Stimulated activated CD4-positive, alpha-beta T cell treated with anti-CD3 and anti-CD28 coated beads, Interleukin-15, amount 100 ng/mL, for 1 hour (primary cell): ENCODE results near the gene WNT2B.

Experiments
- DNase-seq, 2 donors: peaks; one replicate each; pipeline ENCODE4 v3.0.0-alpha.2; 2020; ENCODE audit warnings: low read depth in 1 of 2, low spot score in 1 of 2

Gene WNT2B

DNA sequence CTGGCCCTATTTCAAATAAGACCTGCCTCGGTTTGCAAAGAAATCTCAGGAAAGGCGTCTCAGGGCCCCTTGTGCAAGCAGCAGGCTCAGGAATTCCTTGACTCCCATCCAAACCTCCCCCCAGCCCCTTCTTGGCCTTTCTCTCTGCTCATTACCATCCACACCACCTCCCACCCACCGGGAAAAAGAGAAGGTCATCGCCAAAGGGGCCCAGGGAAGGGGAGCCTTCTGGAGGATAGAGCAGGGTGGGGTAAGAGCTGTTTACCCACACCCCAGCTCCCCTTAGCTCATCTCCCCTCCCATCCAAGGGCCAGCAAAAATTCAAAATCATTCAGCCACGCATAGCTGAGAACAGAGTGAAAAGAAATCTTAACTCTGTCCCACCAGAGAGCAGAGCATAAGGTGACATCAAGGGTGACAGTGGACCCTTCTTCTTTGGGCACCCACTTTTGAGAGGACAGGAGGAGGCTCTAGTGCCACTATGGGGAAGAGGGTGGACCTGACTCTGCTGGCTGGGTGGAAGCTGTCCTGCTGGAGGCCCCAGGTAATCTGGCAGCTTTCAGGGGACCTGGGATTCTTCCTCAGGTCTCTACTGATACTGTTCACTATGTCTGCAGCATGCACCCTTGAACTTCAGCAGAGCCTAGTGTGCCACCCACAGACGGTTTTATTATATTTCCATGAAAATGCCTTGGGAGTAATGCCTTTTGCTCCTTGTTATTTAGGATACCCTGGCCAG, 3.9 kb upstream of the WNT2B start:
- no peak for DNase-seq

DNA sequence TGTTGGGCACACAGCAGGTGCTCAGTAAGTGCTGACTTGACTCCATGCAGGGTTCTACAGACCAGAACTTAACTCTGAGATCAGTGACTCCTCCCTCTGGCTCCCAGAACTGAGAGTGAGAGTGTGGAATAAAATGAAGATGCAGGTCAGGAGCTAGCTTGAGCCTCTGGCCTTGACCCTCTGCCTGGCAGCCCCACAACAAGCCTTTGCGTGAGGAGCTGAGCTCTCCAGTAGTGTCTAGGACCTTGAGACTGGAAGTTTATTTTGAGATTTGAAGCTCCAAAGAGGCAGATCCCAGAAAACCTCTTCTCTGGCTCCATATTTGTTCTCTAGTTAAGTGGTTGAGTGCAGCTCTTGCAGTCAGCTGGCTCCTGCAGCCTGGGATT, 3.4 kb upstream of the WNT2B start:
- no peak for DNase-seq

DNA sequence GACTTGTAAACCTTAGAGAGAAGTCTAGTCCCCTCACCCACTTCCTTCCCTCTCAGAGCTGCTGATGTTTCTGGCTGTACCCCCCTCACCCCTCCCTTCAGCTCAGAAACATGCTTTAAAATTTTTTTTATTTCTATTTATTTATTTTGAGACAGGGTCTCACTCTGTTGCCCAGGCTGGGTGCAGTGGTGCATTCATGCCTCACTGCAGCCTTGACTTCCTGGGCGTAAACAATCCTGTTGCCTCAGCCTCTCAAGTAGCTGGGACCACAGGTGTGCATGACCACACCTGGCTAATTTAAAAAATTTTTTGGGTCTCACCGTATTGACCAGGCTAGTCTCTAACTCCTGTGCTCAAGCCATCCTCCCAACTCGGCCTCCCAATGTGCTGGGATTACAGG, 2.9 kb upstream of the WNT2B start:
- no peak for DNase-seq

DNA sequence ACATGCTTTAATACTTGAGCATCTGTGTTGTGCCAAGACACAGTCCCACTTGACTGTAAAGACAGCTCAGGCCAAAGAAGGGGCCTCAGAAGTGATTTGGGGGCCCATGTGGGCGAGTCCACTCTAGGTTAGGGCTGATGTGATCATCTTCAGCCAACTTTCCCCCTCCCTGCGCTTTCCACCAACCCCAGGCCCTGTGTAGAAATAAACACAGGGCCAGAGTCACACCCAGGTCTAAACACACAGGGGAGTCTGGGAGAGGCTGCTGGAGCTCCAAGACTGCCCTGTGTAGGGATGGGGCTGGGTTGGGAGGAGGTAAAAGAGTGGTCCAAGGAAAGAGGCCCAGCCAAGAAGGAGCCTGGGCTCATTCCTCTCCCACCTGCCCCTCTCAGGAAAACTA, 2.5 kb upstream of the WNT2B start:
- no peak for DNase-seq

DNA sequence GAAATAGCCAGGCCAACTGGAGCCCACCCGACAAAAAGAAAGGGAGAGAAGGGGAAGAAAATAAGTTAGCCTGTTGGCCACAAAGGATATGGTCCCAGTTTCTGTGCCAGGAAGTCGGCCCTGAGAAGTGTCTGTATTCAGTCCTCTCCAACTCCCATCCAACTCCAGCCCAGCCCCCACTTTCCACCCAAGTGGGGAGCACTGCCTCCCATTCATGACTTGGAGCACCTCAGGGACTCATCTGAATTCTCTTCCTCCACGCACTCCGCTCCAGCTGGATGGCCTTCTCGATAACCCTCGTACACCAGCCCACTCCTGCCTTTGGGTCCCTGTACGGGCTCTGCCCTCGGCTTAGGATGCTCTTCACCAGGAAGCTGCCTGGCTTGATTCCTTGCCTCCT, 2.0 kb upstream of the WNT2B start:
- no peak for DNase-seq

DNA sequence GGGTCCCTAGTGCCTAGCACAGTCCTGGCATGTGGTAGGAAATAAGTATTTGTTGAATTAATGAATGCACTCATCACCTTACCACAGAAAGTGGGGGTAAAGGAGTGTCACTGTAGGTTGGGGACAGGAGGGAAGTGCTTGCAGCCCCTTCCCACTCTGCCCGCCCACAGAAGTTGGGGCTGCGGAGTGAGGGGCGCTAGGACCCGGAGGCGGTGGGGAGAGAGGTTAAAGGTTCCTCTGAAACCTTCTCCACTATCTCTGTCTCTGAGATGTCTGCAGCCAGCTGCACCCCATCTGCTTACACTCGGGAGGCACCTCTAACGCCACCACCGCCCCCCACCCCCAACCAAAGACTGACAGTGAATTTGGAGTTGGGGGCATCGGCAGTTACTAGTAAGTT, 1.4 kb upstream of the WNT2B start:
- no peak for DNase-seq

DNA sequence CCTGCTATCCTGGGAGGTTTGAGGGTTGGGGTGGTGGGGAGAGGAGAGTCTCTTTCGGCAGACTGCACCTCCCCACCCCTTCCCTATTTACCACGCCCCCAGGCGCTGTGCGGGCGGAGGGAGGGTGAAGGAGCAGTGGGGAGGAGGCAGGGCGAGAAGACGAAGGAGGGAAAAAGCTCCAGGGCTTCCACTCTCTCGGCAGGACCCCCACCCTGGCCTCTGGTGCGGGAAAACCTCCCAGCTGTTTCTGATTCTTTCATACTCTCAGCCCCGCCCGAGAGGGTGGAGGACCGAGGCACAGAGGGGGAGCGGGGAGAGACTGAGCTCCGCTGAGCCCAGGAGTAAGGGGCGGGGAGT, 866 bp upstream of the WNT2B start:
- DNase-seq: no peak

DNA sequence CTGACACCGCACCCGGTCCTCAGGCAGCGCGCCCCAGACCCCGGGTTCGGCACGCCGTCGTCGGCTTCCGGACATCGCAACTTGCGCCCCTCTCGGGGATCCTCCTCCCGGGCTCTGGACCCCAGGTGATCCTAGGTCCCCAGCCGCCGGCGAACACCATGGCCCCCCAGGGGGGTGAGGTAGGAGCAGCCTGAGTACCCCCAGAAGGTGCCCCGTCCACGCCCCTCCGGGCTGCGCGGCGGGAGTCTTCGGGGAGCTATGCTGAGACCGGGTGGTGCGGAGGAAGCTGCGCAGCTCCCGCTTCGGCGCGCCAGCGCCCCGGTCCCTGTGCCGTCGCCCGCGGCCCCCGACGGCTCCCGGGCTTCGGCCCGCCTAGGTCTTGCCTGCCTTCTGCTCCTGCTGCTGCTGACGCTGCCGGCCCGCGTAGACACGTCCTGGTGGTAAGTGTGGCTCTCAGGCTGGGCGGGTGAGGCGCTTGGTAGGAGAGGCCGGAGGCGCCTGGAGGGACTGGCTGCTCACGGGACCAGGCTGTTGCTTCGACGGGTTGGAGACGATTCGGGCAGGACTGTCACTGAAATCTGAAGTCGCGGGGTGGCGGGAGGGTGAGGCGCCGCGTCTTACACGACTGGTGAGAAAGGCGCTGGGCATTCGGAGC, 367 bp downstream of the WNT2B start:
- DNase-seq: no peak

DNA sequence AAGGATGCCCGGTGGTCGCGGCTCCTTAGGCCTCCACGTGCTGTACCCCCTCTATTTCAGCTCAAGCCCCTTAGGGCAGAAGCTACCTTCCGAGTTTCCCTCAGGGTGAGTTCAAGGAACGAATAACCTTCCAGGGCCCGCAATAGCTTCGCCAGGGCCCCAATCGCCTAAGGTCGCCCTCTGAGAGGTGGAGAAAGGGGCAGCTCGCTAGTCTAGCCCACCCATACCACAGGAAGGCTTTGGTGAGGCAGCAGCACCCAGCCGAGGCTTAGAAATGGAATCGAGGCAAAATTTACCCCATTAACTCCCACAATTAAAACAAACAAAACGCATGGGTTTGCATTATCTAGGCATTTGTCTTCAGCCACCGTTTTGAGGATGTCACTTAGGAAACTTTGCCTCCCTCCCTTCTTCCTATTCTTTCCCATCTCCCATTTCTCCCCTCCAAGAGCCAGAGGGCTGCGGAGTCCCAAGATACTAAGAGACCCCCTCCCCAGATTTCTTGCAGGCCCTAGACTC, 954 bp downstream of the WNT2B start:
- no peak for DNase-seq

DNA sequence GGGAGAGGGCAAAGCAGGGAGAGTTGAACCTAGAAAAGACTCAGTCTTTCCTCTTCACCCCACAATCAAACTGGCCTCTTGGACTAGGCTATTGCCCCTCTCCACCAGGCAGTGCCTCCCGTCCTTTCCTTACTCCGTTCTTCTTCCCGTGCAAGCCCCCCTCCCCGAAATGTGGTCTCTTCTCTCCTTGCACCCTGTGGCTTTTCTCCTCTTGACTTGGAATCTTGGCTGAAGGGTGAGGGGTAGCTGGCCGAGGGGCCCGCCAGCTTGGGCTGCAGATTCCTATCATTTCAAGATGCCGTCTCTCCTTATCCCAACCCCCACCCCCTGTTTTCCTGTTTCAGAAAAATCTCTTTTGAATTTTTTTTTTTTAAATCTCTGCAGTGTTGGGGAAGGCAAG, 1.6 kb downstream of the WNT2B start:
- no peak for DNase-seq

DNA sequence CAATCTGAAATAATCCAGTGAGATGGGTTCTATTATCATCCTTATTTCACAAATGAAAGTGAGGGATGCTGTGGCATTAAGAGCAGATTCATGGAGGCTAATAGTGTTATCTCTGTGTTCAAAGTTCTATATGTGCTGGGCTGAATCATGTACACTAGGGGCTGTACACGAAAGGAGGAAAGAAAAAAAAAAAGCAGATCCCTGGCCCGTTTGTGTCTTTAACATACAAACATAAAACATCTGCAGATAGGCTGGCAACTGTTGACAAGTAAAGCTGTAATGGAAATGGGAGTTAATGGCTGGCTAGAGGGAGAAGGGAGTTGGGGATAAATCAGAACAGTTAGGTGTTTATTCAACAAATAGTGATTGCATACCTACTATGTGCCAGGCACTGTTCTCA, 3.1 kb downstream of the WNT2B start:
- no peak for DNase-seq

DNA sequence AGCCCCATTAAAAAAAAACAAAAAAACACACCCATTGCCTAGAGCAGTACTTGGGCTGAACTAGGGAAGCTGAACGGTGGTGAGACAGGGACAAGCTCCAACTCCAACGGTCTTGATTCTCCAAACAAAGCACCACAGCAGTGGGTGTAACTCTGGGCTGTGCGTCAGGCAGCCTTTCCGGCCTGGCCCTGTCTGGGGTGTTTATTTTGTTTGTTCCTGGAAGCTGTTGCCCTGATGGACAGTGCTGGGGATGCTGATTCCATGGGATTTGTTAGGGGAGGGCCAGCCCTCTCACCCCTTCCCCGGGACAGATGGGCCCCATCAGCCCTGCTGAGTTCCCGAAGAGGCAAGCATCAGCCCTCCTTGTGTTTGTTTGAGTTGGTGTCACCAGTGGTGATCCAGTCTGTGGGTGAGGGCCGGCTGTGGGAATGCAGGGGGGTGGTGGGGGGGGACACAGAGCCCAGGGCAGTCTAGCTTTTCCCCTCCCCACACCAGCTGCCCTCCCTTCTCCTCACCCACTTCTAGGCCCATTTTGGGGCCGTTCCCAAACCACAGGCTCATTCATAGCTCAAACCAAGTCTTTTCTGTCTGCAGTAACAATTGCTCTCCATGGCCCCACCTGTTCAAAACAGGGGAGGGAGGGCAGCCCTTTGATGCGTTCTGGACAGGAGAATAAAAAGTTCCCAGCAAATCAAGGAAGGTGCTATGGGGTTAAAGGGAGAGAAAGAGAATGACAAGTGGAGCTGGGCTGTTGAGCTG, 4.5 kb downstream of the WNT2B start:
- no peak for DNase-seq

DNA sequence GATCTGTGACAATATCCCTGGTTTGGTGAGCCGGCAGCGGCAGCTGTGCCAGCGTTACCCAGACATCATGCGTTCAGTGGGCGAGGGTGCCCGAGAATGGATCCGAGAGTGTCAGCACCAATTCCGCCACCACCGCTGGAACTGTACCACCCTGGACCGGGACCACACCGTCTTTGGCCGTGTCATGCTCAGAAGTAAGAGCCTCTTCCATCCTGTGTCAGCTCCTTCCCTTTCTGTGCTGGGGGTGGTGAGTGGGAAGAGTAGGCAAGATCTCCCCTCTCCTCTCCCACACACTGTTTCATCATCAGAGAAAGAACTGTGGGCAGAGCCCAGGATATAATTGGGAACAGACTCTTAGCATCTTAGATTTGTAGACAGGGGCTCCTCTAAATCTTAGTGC, 6.1 kb downstream of the WNT2B start:
- no peak for DNase-seq

DNA sequence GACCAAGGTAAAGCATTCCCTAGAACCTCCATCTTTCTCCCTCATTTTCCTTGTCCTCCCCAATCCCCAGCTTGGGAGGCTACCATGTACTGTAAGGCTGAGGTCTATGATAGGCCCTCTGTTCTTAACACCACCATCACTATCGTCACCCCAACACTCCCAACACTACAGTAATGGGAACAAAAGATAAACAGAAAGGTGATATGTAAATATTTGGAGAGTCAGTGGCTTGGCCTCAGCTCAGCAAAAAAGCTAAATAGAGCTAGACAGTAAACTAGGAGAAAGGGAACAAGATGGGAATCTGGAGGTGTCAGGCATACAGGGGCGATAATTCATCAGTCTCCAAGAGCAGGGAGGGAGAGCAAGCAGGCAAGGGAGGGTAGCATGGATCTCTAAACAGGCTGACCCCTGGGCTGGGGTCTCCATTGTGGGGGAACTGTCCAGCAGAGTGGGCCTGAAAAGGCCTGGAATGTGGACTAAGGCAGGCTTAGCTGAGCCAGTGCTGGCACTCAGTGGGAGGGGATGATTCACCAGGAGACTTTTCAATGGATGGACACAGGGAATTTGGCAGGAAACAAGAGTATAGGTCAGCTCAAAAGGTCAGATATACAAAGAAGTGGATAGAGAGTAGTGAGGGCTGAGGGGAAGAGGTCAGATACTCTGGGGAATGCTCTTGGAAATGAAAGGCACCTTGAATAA, 6.7 kb downstream of the WNT2B start:
- no peak for DNase-seq

DNA sequence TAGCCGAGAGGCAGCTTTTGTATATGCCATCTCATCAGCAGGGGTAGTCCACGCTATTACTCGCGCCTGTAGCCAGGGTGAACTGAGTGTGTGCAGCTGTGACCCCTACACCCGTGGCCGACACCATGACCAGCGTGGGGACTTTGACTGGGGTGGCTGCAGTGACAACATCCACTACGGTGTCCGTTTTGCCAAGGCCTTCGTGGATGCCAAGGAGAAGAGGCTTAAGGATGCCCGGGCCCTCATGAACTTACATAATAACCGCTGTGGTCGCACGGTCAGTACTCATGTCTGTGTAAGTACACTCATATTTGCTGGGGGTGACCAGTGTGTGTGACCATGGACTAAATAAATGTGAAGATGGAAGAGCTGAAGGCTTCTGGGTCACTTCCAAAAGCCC, 7.4 kb downstream of the WNT2B start:
- DNase-seq: no peak

DNA sequence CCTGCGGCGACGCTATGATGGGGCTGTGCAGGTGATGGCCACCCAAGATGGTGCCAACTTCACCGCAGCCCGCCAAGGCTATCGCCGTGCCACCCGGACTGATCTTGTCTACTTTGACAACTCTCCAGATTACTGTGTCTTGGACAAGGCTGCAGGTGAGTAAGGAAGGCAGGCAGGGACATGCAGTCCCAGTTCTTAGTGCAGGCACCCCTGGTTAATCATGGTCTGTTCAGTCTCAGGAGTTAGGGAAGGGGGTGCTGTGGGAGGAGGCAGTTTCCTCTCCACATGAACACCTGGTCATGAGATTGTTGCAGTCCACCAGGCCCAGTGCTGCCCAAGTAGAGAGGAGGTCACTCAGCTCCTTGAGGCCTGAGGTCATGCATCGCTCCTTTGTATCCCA, 8.5 kb downstream of the WNT2B start:
- no peak for DNase-seq

DNA sequence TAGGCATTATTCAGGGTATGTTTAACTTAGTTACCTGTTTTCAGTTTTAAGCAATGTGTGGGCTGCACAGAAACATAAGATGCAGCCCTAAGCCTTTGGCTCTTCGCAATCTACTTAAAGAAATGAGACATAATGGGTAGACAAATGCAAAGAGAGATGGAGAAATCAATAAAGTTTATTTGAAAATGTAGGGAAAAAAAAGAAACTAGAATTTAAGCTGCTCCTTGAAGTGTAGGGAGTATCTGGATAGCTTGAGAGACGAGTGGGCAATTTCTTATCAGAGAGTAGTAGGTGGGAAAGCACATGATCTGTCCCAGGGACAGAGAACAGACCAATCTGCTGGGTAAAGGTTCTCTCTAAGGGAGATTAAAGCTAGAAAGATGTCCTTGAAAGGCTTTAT, 8.9 kb downstream of the WNT2B start:
- DNase-seq: no peak

DNA sequence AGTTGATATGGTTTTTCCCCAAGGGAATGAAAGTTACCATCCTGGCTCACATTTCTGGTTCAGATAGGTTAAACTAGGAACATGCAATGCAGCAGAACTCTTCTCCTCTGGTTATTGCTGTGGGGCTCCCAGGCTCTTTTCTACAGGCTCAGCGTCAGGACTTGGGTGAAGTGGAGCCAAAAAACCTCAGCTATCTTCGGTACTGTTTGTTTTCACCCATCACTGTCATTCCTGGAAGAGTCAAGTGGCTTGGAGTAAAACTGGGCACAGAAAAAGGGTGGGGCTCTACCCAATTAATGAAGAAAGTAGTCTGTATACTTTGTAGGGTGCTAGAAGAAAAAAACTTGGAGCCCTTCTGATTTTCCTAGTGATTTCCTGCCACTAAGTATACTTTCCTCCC, 9.4 kb downstream of the WNT2B start:
- DNase-seq: no peak

DNA sequence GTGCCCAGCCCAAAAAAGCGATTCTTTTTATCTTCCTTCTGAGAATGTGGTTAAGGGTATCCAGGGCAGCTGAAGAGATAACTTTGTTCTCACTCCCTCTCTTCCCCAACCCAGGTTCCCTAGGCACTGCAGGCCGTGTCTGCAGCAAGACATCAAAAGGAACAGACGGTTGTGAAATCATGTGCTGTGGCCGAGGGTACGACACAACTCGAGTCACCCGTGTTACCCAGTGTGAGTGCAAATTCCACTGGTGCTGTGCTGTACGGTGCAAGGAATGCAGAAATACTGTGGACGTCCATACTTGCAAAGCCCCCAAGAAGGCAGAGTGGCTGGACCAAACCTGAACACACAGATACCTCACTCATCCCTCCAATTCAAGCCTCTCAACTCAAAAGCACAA, 11.4 kb downstream of the WNT2B start:
- DNase-seq: no peak

DNA sequence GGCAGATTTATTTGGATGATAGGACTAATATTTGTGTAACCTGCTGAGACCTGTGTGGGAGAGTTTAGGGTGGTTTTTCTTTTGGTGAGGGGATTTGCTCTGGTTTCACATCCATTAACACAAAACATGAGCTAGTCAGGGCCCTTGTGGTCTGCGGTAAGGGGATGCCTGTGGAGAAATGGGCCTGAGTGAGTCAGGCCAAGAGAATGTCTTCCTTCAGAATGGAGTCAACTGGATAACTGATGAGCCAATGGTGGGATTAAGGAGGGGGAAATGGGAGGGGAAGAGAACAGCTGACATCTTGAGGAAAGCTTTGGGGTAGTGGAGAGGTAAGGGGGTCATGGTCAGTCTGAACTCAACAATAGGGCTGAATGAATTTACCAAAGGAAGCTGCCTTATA, 13.9 kb downstream of the WNT2B start:
- no peak for DNase-seq

DNA sequence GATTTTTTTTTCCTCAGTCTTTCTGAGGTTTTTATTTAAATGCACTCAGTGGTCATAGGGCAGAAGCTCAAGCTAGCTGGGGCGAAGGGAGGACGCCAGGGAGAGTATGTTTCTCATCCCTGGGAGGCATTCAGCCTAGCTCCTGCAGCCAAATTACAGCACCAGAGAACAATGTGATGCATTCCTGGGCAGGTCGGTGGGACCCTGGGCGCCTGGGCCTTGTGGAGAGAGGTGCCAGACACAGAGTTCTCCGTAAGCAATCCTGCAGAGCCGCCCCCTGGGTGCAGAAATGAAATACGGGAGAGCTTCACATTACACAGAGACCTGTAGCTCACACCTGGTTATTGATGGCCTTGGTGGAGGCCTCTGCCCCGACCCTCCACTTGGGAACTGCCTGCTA, 15.5 kb downstream of the WNT2B start:
- DNase-seq: no peak

DNA sequence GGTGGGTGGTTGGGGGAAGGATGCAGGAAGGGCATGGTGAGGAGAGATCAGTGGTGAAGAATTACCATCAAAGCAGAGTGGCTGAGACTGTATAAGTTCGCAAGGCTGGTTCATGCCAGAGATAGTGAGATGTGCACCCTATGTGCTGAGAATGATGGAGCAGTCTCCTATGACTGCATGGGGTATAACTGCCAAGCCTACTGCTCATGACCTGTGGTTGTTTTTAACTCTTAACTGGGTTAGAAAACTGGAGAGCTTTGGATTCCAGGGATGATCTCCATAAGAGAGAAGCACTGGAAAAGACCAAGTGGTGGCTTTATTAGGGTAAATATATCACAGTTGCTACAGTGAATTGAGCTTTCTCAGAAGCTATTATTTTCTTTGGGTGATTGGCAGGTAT, 16.2 kb downstream of the WNT2B start:
- DNase-seq: no peak
